ENCODE measurements around the gene EML1.

EML1 gene

GRCh38 chr14:99875421-99875820 lies 82.2 kb downstream of the EML1 start:
- no peak for DNase-seq

GRCh38 chr14:99875836-99876235 lies 82.6 kb downstream of the EML1 start:
- DNase-seq, result no peak

- DNase-seq, result no peak
These were observed 83.2 kb downstream of the EML1 start for GRCh38 chr14:99876406-99876805.

GRCh38 chr14:99878563-99878962 lies 85.3 kb downstream of the EML1 start:
- DNase-seq, result no peak

GRCh38 chr14:99879401-99880295 lies 86.4 kb downstream of the EML1 start:
- no peak for DNase-seq

- no peak for DNase-seq
These were observed 87.6 kb downstream of the EML1 start for GRCh38 chr14:99880651-99881420.

GRCh38 chr14:99883866-99884650 lies 90.8 kb downstream of the EML1 start:
- no peak for DNase-seq

GRCh38 chr14:99884834-99885648 lies 91.8 kb downstream of the EML1 start:
- DNase-seq, result peak; percentile 62

- no peak for DNase-seq
These were observed 92.4 kb downstream of the EML1 start for GRCh38 chr14:99885649-99885958.

GRCh38 chr14:99887407-99887806 lies 94.2 kb downstream of the EML1 start:
- DNase-seq, result no peak

- DNase-seq, result no peak
These were observed 94.9 kb downstream of the EML1 start for GRCh38 chr14:99888149-99888548.

- no peak for DNase-seq
These were observed 96.1 kb downstream of the EML1 start for GRCh38 chr14:99889268-99889667.

GRCh38 chr14:99891266-99891665 lies 98.1 kb downstream of the EML1 start:
- DNase-seq, result no peak

GRCh38 chr14:99891900-99892299 lies 98.7 kb downstream of the EML1 start:
- DNase-seq, result no peak

- no peak for DNase-seq
These were observed 99.2 kb downstream of the EML1 start for GRCh38 chr14:99892406-99892805.

- no peak for DNase-seq
These were observed 103.1 kb downstream of the EML1 start for GRCh38 chr14:99896361-99896760.

GRCh38 chr14:99899578-99900178 lies 106.5 kb downstream of the EML1 start:
- DNase-seq, result peak; percentile 14

- DNase-seq, result no peak
These were observed 109.7 kb downstream of the EML1 start for GRCh38 chr14:99902925-99903324.

- no peak for DNase-seq
These were observed 111.3 kb downstream of the EML1 start for GRCh38 chr14:99904506-99904905.

- DNase-seq, result no peak
These were observed 111.9 kb downstream of the EML1 start for GRCh38 chr14:99905121-99905520.

- DNase-seq, result no peak
These were observed 114.8 kb downstream of the EML1 start for GRCh38 chr14:99907761-99908652.

Data from hematopoietic multipotent progenitor cell treated with erythropoietin and hydrocortisone succinate and interleukin-3 and kit ligand, for 8 days (in vitro differentiated cells).